HCT116 (cell line): Measurements from ENCODE around the gene LYRM7. TPM values are rescaled to one million over a fixed set of nuclear protein-coding genes. Genes with fewer than 3 reads are reported as not detected.

Experiments used
- ATAC-seq: fragments of 200-7000 bp; cut with Tn5 transposase; 2 replicates; pipeline ENCODE4 v1.9.1; 2020; ENCODE audit warnings: mild to moderate bottlenecking, moderate library complexity
- BruUV-seq: library from RNA; stranded (reverse); fragments of 400-500 nt; replicated peaks from 2 replicates; lab custom pipeline; 2021; lab: Mats Ljungman, UMichigan
- CTCF ChIA-PET: fragments of 300-600 bp; sonication (Branson Sonifier 250); formaldehyde crosslinking; loops from one replicate; lab custom pipeline; 2021; ENCODE audit warnings: antibody characterized with exemption; lab: Charles Lee
- POLR2A ChIA-PET: fragments of 300-600, 350-600 bp; sonication (Branson Sonifier 250); formaldehyde crosslinking; loops from one replicate; lab custom pipeline; 2021; ENCODE audit warnings: antibody characterized with exemption; lab: Charles Lee
- RAD21 ChIA-PET, 2 experiments: fragments of 300-600 bp; sonication (Branson Sonifier 250); formaldehyde crosslinking; loops; one replicate each; lab custom pipeline; 2023; ENCODE audit warnings: low total read pairs in 2 of 2; ENCODE audit not compliant: uncharacterized antibody in 2 of 2, unreplicated experiment in 2 of 2, low non-redundant PET in 1 of 2; lab: Charles Lee
- DNase-seq: peaks from one replicate; pipeline ENCODE4 v3.0.0-alpha.2; 2010; ENCODE audit warnings: low read depth, low spot score
- H2AFZ ChIP-seq: fragments of 200-600 bp; shearing (Covaris generic), sonication (generic); 2 replicates; pipeline ENCODE4 v1.6.1; 2017; ENCODE audit warnings: low read depth, mixed run types, mixed read lengths, antibody characterized with exemption, low read length; ENCODE audit not compliant: poor library complexity, severe bottlenecking
- H3K27ac ChIP-seq: 2 replicates; pipeline ENCODE4 v1.5.1; 2012; ENCODE audit warnings: low read depth, low read length
- H3K27me3 ChIP-seq: fragments of 200-600 bp; sonication (generic); 2 replicates; pipeline ENCODE4 v1.6.1; 2016; ENCODE audit warnings: mixed run types, low read length, mixed read lengths; ENCODE audit not compliant: insufficient read depth
- H3K36me3 ChIP-seq, 2 experiments: fragments of 200-500 bp in 1 of 2; fragments of 200-600 bp in 1 of 2; sonication (Bioruptor generic) in 1 of 2; sonication (generic) in 1 of 2; 2 replicates each; pipeline versions ENCODE4 v1.5.1 to v1.6.1; 2014 to 2016; ENCODE audit warnings: low read length in 2 of 2, inconsistent platforms in 1 of 2, mixed read lengths in 1 of 2, mixed run types in 1 of 2; ENCODE audit not compliant: insufficient read depth in 2 of 2, control insufficient read depth in 1 of 2
- H3K4me1 ChIP-seq, 2 experiments: fragments of 200-600 bp in 1 of 2; sonication (generic) in 1 of 2; 2 replicates each; pipeline versions ENCODE4 v1.5.1 to v1.6.1; 2012 to 2017; ENCODE audit warnings: low read length in 2 of 2, inconsistent platforms in 1 of 2, mild to moderate bottlenecking in 1 of 2, mixed read lengths in 1 of 2, mixed run types in 1 of 2, moderate library complexity in 1 of 2; ENCODE audit not compliant: insufficient read depth in 2 of 2, control insufficient read depth in 1 of 2
- H3K4me2 ChIP-seq: fragments of 200-600 bp; sonication (generic); 2 replicates; pipeline ENCODE4 v1.6.1; 2017; ENCODE audit warnings: mixed run types, low read length, mixed read lengths
- H3K4me3 ChIP-seq, 2 experiments: fragments of 200-600 bp in 1 of 2; sonication (generic) in 1 of 2; replicated peaks in 1 of 2; 2 replicates each; pipeline ENCODE4 v1.5.1; 2011 to 2016; ENCODE audit warnings: low read length in 2 of 2, control low read depth in 1 of 2, low read depth in 1 of 2, mild to moderate bottlenecking in 1 of 2, mixed read lengths in 1 of 2, mixed run types in 1 of 2
- H3K79me2 ChIP-seq: fragments of 200-600 bp; sonication (generic); 2 replicates; pipeline ENCODE4 v1.6.1; 2017; ENCODE audit warnings: mild to moderate bottlenecking, mixed run types, low read length, moderate library complexity, mixed read lengths; ENCODE audit not compliant: insufficient read depth
- H3K9ac ChIP-seq: fragments of 200-600 bp; sonication (generic); 2 replicates; pipeline ENCODE4 v1.6.1; 2016; ENCODE audit warnings: low read length, mixed read lengths
- H3K9me2 ChIP-seq: fragments of 200-600 bp; sonication (generic), shearing (Covaris generic); 2 replicates; pipeline ENCODE4 v1.6.1; 2017; ENCODE audit warnings: mixed run types, mild to moderate bottlenecking, moderate library complexity; ENCODE audit not compliant: insufficient read depth
- H3K9me3 ChIP-seq, 2 experiments: fragments of 200-500 bp in 1 of 2; fragments of 200-600 bp in 1 of 2; sonication (Bioruptor generic) in 1 of 2; sonication (generic) in 1 of 2; 2 replicates each; pipeline ENCODE4 v1.6.1; 2014 to 2017; ENCODE audit warnings: low read length in 2 of 2, mixed read lengths in 2 of 2, inconsistent platforms in 1 of 2, low read depth in 1 of 2, mild to moderate bottlenecking in 1 of 2, mixed run types in 1 of 2, moderate library complexity in 1 of 2; ENCODE audit not compliant: control insufficient read depth in 1 of 2, insufficient read depth in 1 of 2
- H4K20me1 ChIP-seq: fragments of 200-600 bp; sonication (generic), shearing (Covaris generic); 2 replicates; pipeline ENCODE4 v1.6.1; 2017; ENCODE audit warnings: mixed run types, mild to moderate bottlenecking, moderate library complexity; ENCODE audit not compliant: insufficient read depth
- EGR1 ChIP-seq: IDR thresholded peaks from 2 replicates; pipeline ENCODE4 v1.6.1; 2012; ENCODE audit warnings: low read depth
- EZH2 ChIP-seq: fragments of 200-600 bp; sonication (generic); IDR thresholded peaks from 2 replicates; pipeline ENCODE4 v1.6.1; 2017; ENCODE audit warnings: antibody characterized with exemption, mixed run types
- FOSL1 ChIP-seq: IDR thresholded peaks from 2 replicates; pipeline ENCODE4 v1.6.1; 2012; ENCODE audit warnings: low read depth
- JUND ChIP-seq: IDR thresholded peaks from 2 replicates; pipeline ENCODE4 v1.6.1; 2012
- MAX ChIP-seq: IDR thresholded peaks from 2 replicates; pipeline ENCODE4 v1.6.1; 2012
- POLR2AphosphoS5 ChIP-seq: IDR thresholded peaks from 2 replicates; pipeline ENCODE4 v1.6.1; 2011; ENCODE audit warnings: mild to moderate bottlenecking, low read depth, low read length, moderate library complexity
- SRF ChIP-seq: IDR thresholded peaks from 2 replicates; pipeline ENCODE4 v1.6.1; 2012; ENCODE audit warnings: low read depth
- TCF7L2 ChIP-seq: IDR thresholded peaks from 2 replicates; pipeline ENCODE4 v1.7.0; 2011; ENCODE audit warnings: borderline replicate concordance, inconsistent platforms; ENCODE audit not compliant: insufficient read depth, insufficient read length; ENCODE audit errors: extremely low read depth
- YY1 ChIP-seq: IDR thresholded peaks from 2 replicates; pipeline ENCODE4 v1.6.1; 2011; ENCODE audit warnings: low read length, low read depth, moderate library complexity, mild to moderate bottlenecking; ENCODE audit not compliant: insufficient replicate concordance; ENCODE audit errors: extremely low read depth
- ZBTB33 ChIP-seq: IDR thresholded peaks from 2 replicates; pipeline ENCODE4 v1.6.1; 2011; ENCODE audit warnings: mild to moderate bottlenecking, low read length, moderate library complexity; ENCODE audit not compliant: insufficient replicate concordance; ENCODE audit errors: extremely low read depth
- ZNF274 ChIP-seq: fragments of 200-500 bp; sonication (Bioruptor generic); IDR thresholded peaks from 2 replicates; pipeline ENCODE4 v1.6.1; 2014; ENCODE audit warnings: mild to moderate bottlenecking, low read depth, low read length, inconsistent platforms
- intact Hi-C: fragments of 100-400 bp; cut with micrococcal nuclease; formaldehyde crosslinking; loops from 2 replicates; pipeline ENCODE4 v1.10.0; 2022
- total RNA-seq: library from RNA; stranded (reverse); gene quantifications from one replicate; pipeline ENCODE4 v1.2.1, GENCODE V29; 2021; ENCODE audit not compliant: unreplicated experiment

The LYRM7 gene
- total RNA-seq, 1 experiment from 2014 or later, result 14.4 TPM

DNA sequence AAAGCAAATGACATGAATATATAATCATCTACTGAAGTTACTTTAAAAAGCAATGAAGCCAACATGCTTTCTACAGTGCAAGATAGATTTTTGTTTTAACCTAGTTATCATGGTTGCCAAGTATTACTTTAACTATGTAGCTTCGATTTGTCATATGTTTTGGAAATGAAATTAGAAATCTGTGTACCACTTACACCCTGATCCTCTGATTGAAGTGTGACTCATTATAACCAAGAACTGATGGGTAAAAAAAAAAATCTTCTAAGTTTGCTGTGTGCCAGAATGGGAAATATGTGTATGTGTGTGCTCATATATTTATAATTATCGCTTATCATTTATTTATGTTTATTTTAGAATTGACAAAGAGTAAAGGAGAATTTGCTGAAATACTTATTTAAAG lies 84.0 kb downstream of the LYRM7 start:
- Histone ChIP-seq H3K4me1 (peaks cover 17 to 28% of the 10 kb centered on the region in 2 experiments), H3K9ac (no peak overlapping the region), H3K9me3 (no peaks in the 10 kb centered on the region), H3K4me2 (no peak overlapping the region), H3K36me3 (no peaks in the 10 kb centered on the region), H3K4me3 (no peak overlapping the region), H3K9me2 (no peaks in the 10 kb centered on the region), H3K79me2 (no peaks in the 10 kb centered on the region), H3K27ac (no peak overlapping the region)
- CTCF ChIA-PET, result no interaction called here
- no TSS peak for BruUV-seq
- ATAC-seq, result no peak
- RAD21 ChIA-PET, result no interaction called here
- no peak for DNase-seq
- POLR2A ChIA-PET, result interaction anchor here (0.7 kb wide), 1 partner anchor 26 kb away, joined by 3 read pairs; no protein-coding TSS in a partner anchor
- TF ChIP-seq ZNF274 (no peak), TCF7L2 (no peak), MAX (no peak), YY1 (no peak), JUND (no peak), EGR1 (no peak), FOSL1 (no peak), EZH2 (no peak), SRF (no peak), ZBTB33 (no peak), POLR2AphosphoS5 (no peak)
- TF ChIP-seq, all 23 proteins: peak for 0
- no peaks in the 10 kb centered on the region for H4K20me1 ChIP-seq
- H3K27me3 ChIP-seq, result no peaks in the 10 kb centered on the region
- intact Hi-C loops, result no loop called here
- H2AFZ ChIP-seq, result no peak overlapping the region

Other genes with a start within 250 kb of the LYRM7 start
- 222 TPM for gene HINT1, start 5.7 kb upstream of the LYRM7 start, total RNA-seq
- gene CDC42SE2, start 93.1 kb downstream of the LYRM7 start, total RNA-seq, result 27.0 TPM